Measurements from ENCODE around the gene LSM7.

The LSM7 gene

GRCh38 chr19:2359992-2360685, 31.8 kb upstream of the LSM7 start, which contains the start of gene TMPRSS9:
TSS of gene TMPRSS9 (plus strand) at chr19:2360265. CDS start at chr19:2389786, 29,521 bp downstream.
- Histone ChIP-seq H3K36me3 (ENCODE audit: insufficient read depth, low read length) (no peaks in the 10 kb centered on the region), H2AFZ (ENCODE audit: low read length) (no peak within 1 kb of the TSS), H3F3A (ENCODE audit: insufficient read depth, low read length) (no peaks in the 10 kb centered on the region), H4K20me1 (ENCODE audit: insufficient read depth, low read length) (no peaks in the 10 kb centered on the region), H3K9me2 (ENCODE audit: low read depth, low read length) (no peaks in the 10 kb centered on the region), H3K27ac (ENCODE audit: low read depth, low read length, poor library complexity, severe bottlenecking) (no peak within 1 kb of the TSS), H3K79me2 (ENCODE audit: insufficient read depth, low read length) (no peaks in the 10 kb centered on the region), H3K9me3 (ENCODE audit: low read length) (no peaks in the 10 kb centered on the region), H3K27me3 (ENCODE audit: insufficient read depth, low read length) (peaks cover 5% of the 10 kb centered on the region; the same call in 1 of the 2 replicates), H3K4me1 (ENCODE audit: insufficient read depth, low read length, severe bottlenecking) (no peaks in the 10 kb centered on the region), H3K9ac (ENCODE audit: low read length) (no peak within 1 kb of the TSS), H3K4me2 (ENCODE audit: low read length) (no peak within 1 kb of the TSS), H3K4me3 (ENCODE audit: low read depth, low read length, poor library complexity, severe bottlenecking) (no peak within 1 kb of the TSS)
- TF ChIP-seq, protein P1, sequence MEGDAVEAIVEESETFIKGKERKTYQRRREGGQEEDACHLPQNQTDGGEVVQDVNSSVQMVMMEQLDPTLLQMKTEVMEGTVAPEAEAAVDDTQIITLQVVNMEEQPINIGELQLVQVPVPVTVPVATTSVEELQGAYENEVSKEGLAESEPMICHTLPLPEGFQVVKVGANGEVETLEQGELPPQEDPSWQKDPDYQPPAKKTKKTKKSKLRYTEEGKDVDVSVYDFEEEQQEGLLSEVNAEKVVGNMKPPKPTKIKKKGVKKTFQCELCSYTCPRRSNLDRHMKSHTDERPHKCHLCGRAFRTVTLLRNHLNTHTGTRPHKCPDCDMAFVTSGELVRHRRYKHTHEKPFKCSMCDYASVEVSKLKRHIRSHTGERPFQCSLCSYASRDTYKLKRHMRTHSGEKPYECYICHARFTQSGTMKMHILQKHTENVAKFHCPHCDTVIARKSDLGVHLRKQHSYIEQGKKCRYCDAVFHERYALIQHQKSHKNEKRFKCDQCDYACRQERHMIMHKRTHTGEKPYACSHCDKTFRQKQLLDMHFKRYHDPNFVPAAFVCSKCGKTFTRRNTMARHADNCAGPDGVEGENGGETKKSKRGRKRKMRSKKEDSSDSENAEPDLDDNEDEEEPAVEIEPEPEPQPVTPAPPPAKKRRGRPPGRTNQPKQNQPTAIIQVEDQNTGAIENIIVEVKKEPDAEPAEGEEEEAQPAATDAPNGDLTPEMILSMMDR (IDR thresholded peaks at IDR 0.05; ENCODE audit: low read length) = no peak
- TF ChIP-seq EZH2 (IDR thresholded peaks at IDR 0.05; ENCODE audit: borderline replicate concordance, low read length) = no peak

DNA sequence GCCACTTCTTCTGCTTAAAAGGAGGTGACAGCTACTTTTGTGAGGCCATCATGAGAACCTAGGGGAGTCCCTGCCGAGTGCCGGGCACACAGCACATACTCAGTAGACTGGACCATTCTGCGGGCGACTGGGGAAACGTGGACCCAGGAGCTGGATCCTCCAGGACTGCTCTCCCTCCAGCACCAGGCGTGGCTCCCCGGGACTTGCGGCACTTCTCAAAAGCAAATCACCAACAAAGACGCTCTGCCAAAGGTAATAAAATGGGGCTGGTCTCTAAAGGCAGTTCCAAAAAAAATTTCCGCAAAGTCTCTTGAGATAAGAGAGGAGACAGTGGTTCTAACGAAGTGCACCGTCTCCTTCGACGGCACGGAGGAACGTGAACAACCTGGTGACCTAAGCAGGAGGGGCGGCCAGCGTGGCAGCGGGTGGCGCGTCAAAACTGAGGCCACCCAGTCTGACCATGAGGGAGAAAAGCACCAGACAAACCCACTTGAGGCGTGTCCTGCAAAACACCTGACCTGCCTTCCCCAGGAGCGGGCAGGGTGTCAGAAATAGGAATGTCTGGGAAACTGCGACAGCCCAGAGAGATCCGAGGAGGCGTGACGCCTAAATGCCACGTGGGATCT, 30.3 kb upstream of the LSM7 start:
- Histone ChIP-seq H3K9me2 (ENCODE audit: low read depth, low read length) (no peaks in the 10 kb centered on the region), H3K9ac (ENCODE audit: low read length) (no peak overlapping the region), H4K20me1 (ENCODE audit: insufficient read depth, low read length) (no peaks in the 10 kb centered on the region), H3K4me1 (ENCODE audit: insufficient read depth, low read length, severe bottlenecking) (no peaks in the 10 kb centered on the region), H3K36me3 (ENCODE audit: insufficient read depth, low read length) (peaks cover 13% of the 10 kb centered on the region), H3K27me3 (ENCODE audit: insufficient read depth, low read length) (peaks cover 5% of the 10 kb centered on the region; the same call in 1 of the 2 replicates), H3K79me2 (ENCODE audit: insufficient read depth, low read length) (no peaks in the 10 kb centered on the region), H3F3A (ENCODE audit: insufficient read depth, low read length) (no peaks in the 10 kb centered on the region), H3K9me3 (ENCODE audit: low read length) (no peaks in the 10 kb centered on the region), H3K4me3 (ENCODE audit: low read depth, low read length, poor library complexity, severe bottlenecking) (no peak overlapping the region), H3K27ac (ENCODE audit: low read depth, low read length, poor library complexity, severe bottlenecking) (no peak overlapping the region), H2AFZ (ENCODE audit: low read length) (no peak overlapping the region), H3K4me2 (ENCODE audit: low read length) (no peak overlapping the region)
- TF ChIP-seq EZH2 (IDR thresholded peaks at IDR 0.05; ENCODE audit: borderline replicate concordance, low read length) = no peak

DNA sequence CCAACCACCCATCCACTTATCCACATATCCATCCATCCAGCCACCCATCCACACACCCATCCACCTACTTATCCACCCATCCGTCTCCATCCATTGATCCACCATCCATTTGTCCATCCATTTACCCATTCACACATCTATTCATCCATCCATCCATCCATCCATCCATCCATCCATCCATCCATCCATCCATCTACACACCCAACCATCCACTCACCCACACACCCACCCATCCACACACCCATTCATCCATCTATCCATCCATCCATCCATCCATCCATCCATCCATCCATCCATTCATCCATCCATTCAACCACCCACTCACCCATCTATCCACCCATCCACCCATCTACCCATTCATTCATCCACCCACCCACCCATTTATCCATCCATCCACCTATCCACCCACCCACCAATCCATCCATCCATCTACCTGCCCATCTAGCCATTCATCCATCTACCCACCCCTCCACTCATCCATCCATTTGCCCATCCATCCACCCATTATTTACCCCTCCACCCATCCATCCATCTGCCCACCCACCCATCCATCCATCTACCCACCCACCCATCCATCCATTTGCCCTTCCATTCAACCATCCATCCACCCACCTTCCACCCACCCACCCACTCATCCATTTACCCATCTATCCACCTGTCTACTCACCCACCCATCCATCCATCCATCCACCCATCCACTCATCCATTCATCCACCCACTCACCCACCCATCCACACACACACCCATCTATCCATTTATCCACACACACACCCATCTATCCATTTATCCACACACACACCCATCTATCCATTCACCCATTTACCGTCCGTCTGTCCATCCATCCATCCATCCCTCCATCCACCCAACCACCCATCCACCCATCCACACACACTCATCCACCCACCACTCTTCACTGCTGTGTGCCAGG, 29.2 kb upstream of the LSM7 start:
- Histone ChIP-seq H3K27ac (ENCODE audit: low read depth, low read length, poor library complexity, severe bottlenecking) (no peak overlapping the region), H3K4me1 (ENCODE audit: insufficient read depth, low read length, severe bottlenecking) (no peaks in the 10 kb centered on the region), H3K79me2 (ENCODE audit: insufficient read depth, low read length) (no peaks in the 10 kb centered on the region)

More for the DNA sequence above, 29.2 kb upstream of the LSM7 start:
- Histone ChIP-seq H3F3A (ENCODE audit: insufficient read depth, low read length) (no peaks in the 10 kb centered on the region), H3K9me3 (ENCODE audit: low read length) (no peaks in the 10 kb centered on the region), H3K36me3 (ENCODE audit: insufficient read depth, low read length) (peaks cover 24% of the 10 kb centered on the region), H3K4me3 (ENCODE audit: low read depth, low read length, poor library complexity, severe bottlenecking) (no peak overlapping the region), H3K27me3 (ENCODE audit: insufficient read depth, low read length) (peaks cover 5% of the 10 kb centered on the region; the same call in 1 of the 2 replicates), H3K9ac (ENCODE audit: low read length) (no peak overlapping the region), H4K20me1 (ENCODE audit: insufficient read depth, low read length) (no peaks in the 10 kb centered on the region), H3K4me2 (ENCODE audit: low read length) (no peak overlapping the region), H3K9me2 (ENCODE audit: low read depth, low read length) (no peaks in the 10 kb centered on the region), H2AFZ (ENCODE audit: low read length) (no peak overlapping the region)
- TF ChIP-seq, protein P1 (IDR thresholded peaks at IDR 0.05; ENCODE audit: low read length) = no peak
- TF ChIP-seq EZH2 (IDR thresholded peaks at IDR 0.05; ENCODE audit: borderline replicate concordance, low read length) = no peak

All from OCI-LY1 (cell line).